H1 (cell line): ENCODE data around the gene SH3BGRL. TPM values are rescaled to one million over a fixed set of nuclear protein-coding genes. Genes with fewer than 3 reads are reported as not detected.

Experiments used
- JUND ChIP-seq: IDR thresholded peaks from 2 replicates; pipeline ENCODE4 v1.6.1; 2011; ENCODE audit warnings: mild to moderate bottlenecking, improper control_type of control experiment, low read length
- MAFK ChIP-seq: IDR thresholded peaks from 2 replicates; pipeline ENCODE4 v1.6.1; 2012; ENCODE audit warnings: low read depth, mild to moderate bottlenecking, improper control_type of control experiment, low read length
- PHF8 ChIP-seq: fragments of 200-600 bp; sonication (generic); conservative IDR thresholded peaks from 2 replicates; pipeline ENCODE4 v1.7.1; 2012; ENCODE audit warnings: low read depth, mild to moderate bottlenecking, inconsistent platforms, low read length, moderate library complexity
- POLR2A ChIP-seq, 2 experiments: IDR thresholded peaks; 1 replicate in 1 of 2; 2 replicates in 1 of 2; pipeline ENCODE4 v1.6.1; 2011; ENCODE audit warnings: low read depth in 2 of 2, low read length in 2 of 2, mild to moderate bottlenecking in 2 of 2; ENCODE audit errors: control extremely low read depth in 1 of 2
- RXRA ChIP-seq: IDR thresholded peaks from 2 replicates; pipeline ENCODE4 v1.6.1; 2011; ENCODE audit warnings: low read depth, mild to moderate bottlenecking, low read length, moderate library complexity; ENCODE audit not compliant: insufficient read depth
- SP2 ChIP-seq: IDR thresholded peaks from 2 replicates; pipeline ENCODE4 v1.6.1; 2012; ENCODE audit warnings: mild to moderate bottlenecking, low read length, inconsistent platforms
- TAF1 ChIP-seq: IDR thresholded peaks from 2 replicates; pipeline ENCODE4 v1.6.1; 2011; ENCODE audit warnings: mild to moderate bottlenecking, low read depth, low read length
- USF2 ChIP-seq: IDR thresholded peaks from 2 replicates; pipeline ENCODE4 v1.6.1; 2011; ENCODE audit warnings: low read length, improper control_type of control experiment
- YY1 ChIP-seq: IDR thresholded peaks from 2 replicates; pipeline ENCODE4 v1.6.1; 2011; ENCODE audit warnings: low read depth, mild to moderate bottlenecking, low read length
- polyA plus RNA-seq, 7 experiments: library from polyadenylated mRNA; depleted of rRNA in 3 of 7; stranded (reverse) in 5 of 7; unstranded in 2 of 7; fragments of >200 nt in 5 of 7; fragments of 200-250 nt in 2 of 7; gene quantifications; 1 replicate in 5 of 7; 2 replicates in 1 of 7; 4 replicates in 1 of 7; pipeline versions ENCODE4 v1.2.1 to v1.2.3, GENCODE V29; 2011 to 2013; ENCODE audit warnings: missing spikeins in 2 of 7, mixed read lengths in 2 of 7
- total RNA-seq: library from RNA; stranded (reverse); fragmentation: NEBNext Ultra II Directional; extraction: Animal tissue kit (Norgen Biotek cat#: 25700); gene quantifications from 2 replicates; pipeline ENCODE4 v1.2.1, GENCODE V29; 2021
- TF ChIP-seq, protein P1 (sequence below): fragments of 300-600 bp; sonication (generic); IDR thresholded peaks from 2 replicates; pipeline ENCODE4 v1.7.1; 2012; ENCODE audit warnings: low read length, moderate library complexity, mild to moderate bottlenecking, inconsistent platforms; ENCODE audit not compliant: insufficient replicate concordance

SH3BGRL gene
- total and polyA plus RNA-seq, 2 of the 8 experiments (the other 6 are each of a cell fraction or from before 2014, with no cell fraction given): 36.3 to 49.6 TPM

DNA sequence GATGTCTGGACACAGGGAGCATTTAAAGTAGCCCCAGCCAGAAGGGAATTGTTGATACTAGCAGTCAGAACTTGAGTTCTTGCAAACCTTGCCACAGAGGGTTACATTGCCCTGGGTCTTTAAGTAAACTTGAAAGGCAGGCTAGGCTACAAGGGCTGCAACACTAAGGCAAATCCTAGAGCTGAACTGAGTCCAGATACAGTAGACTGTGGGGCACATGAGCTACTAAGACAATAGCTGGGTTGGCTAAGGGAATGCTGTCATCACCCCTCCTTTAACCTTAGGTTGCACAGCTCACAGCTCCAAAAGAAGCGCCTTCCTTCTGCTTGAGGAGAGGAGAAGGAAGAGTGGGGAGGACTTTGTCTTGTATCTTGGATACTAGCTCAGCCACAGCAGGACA lies 35.6 kb downstream of the SH3BGRL start (continued):
- TF ChIP-seq, protein P1, sequence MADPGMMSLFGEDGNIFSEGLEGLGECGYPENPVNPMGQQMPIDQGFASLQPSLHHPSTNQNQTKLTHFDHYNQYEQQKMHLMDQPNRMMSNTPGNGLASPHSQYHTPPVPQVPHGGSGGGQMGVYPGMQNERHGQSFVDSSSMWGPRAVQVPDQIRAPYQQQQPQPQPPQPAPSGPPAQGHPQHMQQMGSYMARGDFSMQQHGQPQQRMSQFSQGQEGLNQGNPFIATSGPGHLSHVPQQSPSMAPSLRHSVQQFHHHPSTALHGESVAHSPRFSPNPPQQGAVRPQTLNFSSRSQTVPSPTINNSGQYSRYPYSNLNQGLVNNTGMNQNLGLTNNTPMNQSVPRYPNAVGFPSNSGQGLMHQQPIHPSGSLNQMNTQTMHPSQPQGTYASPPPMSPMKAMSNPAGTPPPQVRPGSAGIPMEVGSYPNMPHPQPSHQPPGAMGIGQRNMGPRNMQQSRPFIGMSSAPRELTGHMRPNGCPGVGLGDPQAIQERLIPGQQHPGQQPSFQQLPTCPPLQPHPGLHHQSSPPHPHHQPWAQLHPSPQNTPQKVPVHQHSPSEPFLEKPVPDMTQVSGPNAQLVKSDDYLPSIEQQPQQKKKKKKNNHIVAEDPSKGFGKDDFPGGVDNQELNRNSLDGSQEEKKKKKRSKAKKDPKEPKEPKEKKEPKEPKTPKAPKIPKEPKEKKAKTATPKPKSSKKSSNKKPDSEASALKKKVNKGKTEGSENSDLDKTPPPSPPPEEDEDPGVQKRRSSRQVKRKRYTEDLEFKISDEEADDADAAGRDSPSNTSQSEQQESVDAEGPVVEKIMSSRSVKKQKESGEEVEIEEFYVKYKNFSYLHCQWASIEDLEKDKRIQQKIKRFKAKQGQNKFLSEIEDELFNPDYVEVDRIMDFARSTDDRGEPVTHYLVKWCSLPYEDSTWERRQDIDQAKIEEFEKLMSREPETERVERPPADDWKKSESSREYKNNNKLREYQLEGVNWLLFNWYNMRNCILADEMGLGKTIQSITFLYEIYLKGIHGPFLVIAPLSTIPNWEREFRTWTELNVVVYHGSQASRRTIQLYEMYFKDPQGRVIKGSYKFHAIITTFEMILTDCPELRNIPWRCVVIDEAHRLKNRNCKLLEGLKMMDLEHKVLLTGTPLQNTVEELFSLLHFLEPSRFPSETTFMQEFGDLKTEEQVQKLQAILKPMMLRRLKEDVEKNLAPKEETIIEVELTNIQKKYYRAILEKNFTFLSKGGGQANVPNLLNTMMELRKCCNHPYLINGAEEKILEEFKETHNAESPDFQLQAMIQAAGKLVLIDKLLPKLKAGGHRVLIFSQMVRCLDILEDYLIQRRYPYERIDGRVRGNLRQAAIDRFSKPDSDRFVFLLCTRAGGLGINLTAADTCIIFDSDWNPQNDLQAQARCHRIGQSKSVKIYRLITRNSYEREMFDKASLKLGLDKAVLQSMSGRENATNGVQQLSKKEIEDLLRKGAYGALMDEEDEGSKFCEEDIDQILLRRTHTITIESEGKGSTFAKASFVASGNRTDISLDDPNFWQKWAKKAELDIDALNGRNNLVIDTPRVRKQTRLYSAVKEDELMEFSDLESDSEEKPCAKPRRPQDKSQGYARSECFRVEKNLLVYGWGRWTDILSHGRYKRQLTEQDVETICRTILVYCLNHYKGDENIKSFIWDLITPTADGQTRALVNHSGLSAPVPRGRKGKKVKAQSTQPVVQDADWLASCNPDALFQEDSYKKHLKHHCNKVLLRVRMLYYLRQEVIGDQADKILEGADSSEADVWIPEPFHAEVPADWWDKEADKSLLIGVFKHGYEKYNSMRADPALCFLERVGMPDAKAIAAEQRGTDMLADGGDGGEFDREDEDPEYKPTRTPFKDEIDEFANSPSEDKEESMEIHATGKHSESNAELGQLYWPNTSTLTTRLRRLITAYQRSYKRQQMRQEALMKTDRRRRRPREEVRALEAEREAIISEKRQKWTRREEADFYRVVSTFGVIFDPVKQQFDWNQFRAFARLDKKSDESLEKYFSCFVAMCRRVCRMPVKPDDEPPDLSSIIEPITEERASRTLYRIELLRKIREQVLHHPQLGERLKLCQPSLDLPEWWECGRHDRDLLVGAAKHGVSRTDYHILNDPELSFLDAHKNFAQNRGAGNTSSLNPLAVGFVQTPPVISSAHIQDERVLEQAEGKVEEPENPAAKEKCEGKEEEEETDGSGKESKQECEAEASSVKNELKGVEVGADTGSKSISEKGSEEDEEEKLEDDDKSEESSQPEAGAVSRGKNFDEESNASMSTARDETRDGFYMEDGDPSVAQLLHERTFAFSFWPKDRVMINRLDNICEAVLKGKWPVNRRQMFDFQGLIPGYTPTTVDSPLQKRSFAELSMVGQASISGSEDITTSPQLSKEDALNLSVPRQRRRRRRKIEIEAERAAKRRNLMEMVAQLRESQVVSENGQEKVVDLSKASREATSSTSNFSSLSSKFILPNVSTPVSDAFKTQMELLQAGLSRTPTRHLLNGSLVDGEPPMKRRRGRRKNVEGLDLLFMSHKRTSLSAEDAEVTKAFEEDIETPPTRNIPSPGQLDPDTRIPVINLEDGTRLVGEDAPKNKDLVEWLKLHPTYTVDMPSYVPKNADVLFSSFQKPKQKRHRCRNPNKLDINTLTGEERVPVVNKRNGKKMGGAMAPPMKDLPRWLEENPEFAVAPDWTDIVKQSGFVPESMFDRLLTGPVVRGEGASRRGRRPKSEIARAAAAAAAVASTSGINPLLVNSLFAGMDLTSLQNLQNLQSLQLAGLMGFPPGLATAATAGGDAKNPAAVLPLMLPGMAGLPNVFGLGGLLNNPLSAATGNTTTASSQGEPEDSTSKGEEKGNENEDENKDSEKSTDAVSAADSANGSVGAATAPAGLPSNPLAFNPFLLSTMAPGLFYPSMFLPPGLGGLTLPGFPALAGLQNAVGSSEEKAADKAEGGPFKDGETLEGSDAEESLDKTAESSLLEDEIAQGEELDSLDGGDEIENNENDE: no peak
- TF ChIP-seq YY1 (no peak), PHF8 (no peak), SP2 (no peak), RXRA (no peak), POLR2A (IDR thresholded peaks at IDR 0.05; ENCODE audit: control extremely low read depth in 1 of 2, low read depth in 2 of 2, low read length in 2 of 2) (no peak), TAF1 (no peak), MAFK (no peak), JUND (no peak), USF2 (no peak)
